NCI-H1092 (cell line): ENCODE data around the gene RFPL3.
"Not testable (repeated sequence)": the region's sequence is repeated elsewhere in the genome, so short reads cannot be mapped to it uniquely, and the experiment has no call there.

Experiments used
- DNase-seq: peaks from one replicate; lab custom pipeline; 2025; lab: John Stamatoyannopoulos, UW

RFPL3 gene

DNA sequence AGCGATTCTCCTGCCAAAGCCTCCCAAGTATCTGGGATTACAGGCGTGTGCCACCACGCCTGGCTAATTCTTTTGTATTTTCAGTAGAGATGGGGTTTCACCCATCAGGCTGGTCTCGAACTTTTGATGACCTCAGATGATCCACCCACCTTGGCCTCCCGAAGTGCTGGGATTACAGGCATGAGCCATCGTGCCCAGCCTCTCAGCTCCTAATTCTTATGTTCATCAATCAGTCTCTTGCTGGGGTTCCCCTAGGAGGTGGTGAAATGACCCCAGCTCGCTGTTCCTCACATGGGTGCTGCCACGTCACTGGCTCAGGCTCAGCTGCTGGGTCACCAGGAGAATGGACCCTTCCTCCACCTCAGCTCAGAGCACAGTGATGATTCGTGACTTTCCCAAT, at the start of gene RFPL3:
TSS of gene RFPL3 (plus strand) at position 301 of the 400 bp plus-strand sequence. CDS start 205 bp downstream, outside the sequence.
- DNase-seq: not testable (repeated sequence)

DNA sequence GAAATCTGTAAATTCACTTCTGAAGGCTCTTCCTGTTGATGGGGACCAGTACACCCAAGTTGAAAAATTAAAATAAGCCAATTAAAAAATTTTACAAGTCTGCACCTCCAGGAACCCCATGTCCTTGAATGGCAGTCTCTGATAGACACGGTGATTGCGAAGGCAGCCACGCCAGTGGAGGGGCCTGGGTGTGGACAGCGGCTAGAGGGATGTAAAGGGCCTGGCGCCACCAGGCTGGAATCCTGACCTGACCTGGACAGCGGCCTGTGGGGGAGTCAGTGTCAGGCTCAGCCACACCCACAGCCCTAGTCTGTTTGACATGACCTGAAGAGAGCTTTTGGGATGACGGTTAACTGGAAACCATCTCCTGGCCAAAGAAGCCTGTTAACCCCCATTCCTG, 49.5 kb upstream of the RFPL3 start:
- DNase-seq: no peak

DNA sequence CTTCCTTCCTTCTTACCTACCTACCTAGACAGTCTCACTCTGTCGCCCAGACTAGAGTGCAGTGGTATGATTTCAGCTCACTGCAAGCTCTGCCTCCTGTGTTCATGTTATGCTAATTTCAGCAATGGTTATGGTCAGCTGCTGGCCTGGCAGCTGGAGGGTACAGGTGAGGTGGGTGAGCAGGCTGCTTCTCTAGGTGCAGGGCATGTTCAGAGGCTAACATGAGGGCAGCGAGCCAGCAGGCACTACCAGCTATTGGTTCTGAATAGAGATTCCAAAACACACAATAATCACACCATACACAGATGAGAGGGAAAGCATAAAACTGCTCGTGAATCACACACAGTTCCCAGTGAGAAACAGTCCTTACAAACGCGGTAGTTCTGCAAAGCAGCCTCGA, 48.7 kb upstream of the RFPL3 start:
- no peak for DNase-seq

DNA sequence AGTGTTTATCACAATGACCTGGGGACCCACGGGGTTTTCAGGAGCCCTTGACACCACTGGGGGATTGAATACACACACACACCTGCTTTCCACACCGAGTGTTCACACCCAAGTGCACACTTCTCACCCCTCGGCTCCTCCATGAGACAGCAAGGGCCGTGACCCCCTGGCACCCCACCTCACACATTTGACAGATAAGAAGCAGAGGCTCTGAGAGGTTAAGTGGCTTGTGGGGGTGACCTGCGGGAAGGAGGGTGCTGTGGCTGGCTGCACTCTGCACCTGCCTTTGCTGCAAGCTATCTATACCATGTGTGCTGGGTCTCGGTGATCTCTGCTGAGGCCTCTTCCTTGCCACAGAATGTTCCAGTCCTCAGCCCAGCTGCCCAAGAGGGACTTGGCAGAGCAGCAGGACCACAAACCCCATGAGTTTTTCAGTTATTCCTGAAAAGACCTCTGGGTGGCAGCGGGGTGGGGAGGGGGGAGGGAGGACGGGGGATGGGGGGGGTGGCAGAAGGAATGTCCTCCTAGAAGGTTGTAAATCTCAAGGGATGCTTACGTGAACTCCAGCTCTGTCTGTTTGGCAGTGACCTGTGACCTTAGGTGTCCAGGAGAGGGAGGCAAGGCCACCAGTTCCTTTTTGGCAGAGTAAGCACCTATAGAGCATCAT, 47.9 kb upstream of the RFPL3 start:
- DNase-seq: no peak

DNA sequence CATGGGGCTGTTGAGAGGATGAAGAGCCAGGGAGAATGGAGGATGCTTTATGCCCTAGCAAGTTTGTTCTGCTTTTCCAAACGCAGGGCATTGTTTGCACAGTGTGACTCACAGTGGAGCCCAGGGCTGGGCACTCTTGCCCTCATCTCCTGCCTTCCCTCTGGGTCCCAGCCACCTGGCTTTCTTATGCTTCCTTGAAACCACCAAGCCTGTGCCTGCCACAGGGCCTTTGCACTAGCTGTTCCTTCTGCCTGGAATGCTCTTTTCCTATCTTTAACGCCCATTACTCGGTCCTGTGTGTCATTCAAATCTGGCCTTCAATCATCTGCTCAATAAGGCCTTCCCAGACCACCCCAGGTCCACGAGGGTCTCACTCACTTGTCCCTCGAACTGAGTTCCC, 46.9 kb upstream of the RFPL3 start:
- no peak for DNase-seq

DNA sequence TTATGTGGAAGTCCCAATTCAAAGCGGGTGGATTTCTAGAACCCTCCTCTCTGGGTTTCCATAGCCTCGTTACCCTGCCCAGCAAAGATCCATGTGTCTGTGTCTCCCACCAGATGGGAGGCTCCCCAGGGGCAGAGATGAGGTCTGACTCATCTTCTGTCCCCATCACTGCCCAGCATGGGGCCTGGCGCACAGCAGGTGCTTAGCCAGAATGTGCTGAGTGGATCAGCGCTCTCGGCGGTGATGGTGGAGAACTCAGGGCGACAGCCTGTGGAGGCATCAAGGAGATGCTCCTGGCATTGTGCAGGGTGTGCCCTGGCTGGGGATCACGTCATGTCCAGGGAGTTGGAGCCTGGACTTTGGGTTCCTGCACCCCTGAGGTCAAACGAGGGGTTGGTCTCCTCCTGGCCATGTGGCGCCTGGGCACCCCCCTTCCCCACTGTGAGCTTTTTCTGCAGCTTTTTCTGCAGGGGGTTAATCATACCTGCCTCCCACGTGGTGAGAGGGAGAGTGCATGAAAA, 46.1 kb upstream of the RFPL3 start:
- no peak for DNase-seq

DNA sequence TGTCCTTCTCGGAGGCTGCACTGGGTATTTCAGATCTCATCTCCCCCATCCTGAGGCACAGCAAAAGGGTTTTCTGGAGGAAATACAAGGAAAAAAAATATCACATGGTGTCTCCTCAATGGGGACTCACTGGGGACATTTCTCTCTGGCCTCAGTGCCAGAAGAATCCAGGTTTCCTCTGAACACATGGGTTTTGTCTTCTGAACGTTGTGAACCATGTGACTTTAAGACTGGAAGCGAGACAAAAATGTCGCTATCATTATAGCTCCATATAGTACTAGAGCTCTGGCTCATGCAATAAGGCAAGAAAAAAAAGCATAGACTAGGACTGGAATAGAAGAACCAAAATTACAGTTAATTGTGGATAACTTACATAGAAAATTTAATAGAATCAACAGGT, 44.9 kb upstream of the RFPL3 start:
- DNase-seq: no peak

DNA sequence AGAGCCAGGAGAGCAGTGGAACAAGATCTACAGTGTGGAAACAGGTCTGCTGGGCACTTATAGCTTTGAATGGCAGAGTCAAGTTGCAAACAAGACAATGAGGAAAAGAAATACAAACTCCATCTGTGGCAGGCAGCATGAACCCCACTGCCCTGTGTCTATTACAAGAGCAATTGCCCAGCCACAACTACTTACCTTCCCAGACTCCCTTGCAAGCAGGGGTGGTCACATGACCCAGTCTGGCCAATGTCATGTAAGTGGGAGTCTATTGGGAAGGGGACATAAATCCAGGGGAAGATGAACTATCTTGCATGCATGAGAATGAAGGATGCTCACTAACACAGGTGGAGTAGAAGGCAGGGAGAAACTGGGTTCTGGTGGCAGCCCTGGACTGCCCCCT, 44.1 kb upstream of the RFPL3 start:
- no peak for DNase-seq

DNA sequence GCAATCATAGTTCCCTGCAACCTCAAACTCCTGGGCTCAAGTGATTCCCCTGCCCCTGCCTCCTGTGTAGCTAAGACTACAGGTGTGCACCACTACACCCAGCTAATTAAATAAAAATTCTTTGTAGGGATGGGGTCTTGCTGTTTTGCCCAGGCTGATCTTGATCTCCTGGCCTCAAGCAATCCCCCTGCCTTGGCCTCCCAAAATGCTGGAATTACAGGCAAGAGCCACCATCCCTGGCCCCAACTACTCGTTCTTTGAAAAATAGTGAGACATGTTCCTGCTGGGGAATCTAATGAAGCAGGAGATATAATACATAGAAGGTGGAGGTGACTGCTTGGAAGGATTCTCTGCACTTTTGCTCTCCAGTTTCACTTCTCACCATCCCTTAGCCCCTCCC, 40.1 kb upstream of the RFPL3 start:
- DNase-seq: no peak

DNA sequence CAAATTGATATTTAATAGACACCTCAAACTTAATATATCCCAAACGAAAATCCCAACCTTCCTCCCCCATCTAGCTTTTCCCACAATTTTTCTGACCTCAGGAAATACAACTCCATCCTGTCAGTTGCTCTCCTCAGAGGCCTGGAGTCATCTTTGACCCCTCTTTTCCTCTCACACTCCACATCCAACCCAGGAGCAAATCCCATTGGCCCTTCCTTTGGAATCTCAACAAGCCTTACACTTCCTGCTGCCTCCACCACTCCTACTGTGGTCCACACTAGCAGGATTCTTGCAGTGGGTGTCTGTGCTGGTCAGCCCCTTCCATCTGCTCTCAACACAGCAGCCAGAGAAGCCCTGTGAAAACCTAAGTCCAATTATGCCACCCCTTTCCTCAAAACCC, 39.3 kb upstream of the RFPL3 start:
- no peak for DNase-seq

DNA sequence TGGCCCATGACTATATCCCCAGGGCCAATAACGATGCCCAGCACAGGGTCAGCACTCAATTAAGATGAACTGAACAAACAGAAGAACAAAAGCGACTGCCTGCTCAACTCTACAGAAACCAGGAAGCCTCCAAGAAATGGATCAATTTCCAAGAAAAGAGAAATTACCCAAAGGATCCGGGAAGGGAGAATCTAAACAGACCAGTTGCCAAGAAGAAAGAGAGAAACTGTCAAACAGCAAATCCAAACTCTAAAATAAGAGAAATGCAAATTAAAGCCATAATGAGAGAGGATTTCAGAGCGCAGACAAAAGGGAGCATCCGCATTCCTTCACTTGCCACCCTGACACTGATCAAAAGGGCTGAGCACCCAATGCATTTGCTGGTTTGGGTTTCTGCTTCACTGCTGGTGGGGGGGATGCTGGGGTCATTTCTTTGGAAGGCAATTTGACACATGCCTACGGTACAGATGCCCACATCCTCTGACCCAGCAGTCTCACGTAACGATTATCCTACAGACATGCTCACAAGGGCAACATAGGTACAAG, 37.7 kb upstream of the RFPL3 start:
- DNase-seq: no peak

DNA sequence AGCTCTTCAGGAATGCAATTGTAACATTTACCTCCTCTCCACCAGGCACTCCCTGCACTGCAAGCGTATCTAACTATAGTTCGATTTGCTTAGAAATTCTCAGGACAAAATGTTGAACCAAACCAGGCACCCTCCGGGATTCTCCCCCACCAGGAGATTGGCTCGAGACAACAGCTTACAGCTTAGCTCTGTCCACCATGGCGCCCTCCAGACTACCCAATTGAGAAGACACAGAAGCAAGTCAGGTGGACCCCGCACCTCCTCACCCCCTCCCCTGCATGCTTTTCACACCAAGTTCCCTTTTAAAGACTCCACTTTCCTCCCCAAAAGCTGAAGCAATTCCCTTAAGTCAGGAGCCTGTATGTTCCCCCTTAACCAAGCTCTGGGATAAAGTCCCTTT, 34.7 kb upstream of the RFPL3 start:
- DNase-seq: no peak

DNA sequence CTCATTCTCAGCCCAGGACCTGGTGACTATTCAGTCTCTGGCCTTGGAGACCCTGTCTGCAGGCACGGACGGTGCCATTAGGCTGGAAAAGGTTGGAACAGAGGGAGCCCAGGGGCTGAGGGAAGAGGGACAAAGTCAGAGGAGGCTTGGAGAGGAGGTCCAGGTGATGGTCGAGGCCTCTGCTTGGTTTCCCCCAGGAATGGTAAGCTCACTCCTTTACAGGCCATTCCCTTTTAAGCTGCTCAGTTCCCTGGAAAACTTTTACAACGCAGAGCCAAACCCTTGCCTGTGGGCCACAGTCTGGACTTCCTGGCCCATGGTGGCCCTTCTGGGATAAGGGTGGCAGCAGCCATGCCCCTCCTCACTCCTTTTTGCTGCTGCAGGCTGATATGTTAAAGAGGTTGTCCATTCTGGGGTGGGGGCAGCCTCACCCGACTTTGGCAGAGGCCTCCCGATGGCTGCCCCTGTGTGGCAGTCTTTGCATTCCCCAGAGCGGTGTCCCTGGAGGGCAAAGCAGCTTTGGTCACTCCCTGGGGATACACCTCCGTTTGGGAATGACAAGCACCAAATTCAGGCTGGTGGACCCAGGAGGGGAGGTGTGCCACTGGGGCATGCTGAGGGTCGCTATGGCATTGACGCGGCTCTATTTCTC, 34.0 kb upstream of the RFPL3 start:
- DNase-seq: no peak

DNA sequence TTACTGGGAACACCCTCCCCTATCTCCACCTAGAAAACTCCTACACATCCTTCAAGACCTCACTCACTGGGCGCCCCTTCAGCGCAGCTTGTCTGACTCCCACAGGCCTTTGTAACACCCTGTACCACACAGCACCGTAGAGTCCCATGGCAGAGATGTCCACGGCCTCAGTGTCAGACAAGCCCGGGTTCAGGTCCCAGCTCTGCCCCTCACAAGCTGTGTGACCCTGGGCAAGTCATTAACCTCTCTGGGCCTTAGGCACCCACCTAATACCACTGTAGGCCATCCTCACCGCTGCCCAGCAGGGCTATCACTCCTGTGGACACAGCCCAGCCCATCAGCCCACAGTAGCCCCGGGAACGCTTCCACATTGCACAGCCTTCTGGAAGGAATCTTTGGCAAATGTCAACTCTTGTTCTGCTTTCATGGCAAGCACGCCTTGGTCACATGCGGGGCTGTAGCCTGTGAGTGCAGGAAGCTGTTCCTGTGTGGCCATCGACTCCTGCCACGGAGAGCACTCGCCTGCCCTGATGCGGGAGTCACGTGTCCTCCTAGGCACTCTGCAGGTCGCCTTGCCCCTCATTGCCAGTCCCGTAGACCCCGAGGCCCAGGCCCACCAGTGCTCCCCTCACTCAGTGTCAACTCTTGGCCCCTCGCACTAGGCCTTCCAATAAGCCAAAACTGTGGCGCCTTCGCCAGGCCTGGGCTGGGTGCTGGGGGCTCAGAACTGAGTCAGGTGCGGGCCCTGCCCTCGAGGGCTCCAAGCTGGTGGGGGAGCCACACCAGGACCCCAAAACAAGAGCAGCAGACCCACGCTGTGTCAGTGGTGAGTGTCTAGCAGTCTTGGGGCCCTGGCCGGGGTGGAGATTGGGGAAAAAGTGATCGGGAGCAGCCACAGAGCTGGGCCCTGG, 32.9 kb upstream of the RFPL3 start:
- DNase-seq: no peak

DNA sequence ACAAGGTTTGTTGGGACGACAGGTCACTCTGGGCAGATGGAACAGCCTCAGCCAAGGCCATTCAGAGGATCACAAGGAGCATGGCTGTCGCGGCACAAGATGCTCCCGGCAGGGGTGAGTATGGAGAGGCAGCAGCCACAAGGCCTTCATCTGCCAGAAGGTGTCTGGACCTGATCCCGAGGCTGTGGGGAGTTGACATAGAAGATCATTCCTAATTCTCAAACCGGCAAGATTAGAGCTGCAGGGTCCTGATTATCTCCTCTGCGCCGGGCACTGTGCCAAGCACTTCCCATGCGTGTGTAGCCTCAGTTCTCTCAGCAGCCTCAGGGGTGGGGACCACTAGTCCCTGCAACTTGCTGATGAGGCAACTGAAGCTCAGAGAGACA, 32.3 kb upstream of the RFPL3 start:
- peak; percentile 3 for DNase-seq

DNA sequence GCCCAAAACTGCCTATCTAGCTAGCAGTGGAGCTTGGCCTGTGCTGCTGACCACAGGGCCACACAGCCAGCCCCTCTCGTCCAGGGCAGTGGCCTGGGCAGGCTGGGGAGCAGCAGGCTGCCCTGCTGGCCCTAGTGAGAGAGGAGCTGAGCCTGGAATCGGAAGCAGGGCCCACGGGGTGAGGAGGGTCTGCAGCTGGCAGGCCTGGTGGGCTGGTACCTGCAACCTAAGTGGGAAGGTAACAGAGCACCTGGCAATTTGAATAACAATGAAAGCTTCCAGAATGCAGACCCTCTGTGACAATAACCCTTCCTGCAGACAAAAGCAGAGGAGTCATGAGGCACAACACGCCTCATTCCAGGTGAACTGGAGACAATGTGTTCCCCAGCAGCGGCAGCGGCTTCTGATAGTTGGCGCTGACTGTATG, 31.8 kb upstream of the RFPL3 start:
- DNase-seq: no peak

DNA sequence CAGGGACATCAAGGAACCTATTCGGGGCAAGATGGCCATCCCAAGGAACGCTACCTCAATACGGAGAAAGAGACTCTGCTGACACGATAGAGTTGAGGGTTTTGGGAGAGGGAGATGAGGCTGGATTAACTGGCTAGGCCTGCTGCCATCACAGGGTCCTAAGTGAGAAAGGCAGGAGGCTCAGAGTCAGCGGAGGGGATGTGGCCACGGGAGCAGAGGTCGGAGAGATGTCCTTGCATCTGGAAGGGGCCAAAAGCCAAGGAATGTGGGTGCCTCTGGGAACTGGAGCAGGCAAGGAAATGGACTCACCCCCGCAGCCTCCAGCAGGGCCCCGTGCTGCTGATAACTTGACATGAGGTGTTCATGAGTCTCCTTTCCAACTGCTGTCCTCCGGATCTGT, 31.0 kb upstream of the RFPL3 start:
- DNase-seq: no peak

DNA sequence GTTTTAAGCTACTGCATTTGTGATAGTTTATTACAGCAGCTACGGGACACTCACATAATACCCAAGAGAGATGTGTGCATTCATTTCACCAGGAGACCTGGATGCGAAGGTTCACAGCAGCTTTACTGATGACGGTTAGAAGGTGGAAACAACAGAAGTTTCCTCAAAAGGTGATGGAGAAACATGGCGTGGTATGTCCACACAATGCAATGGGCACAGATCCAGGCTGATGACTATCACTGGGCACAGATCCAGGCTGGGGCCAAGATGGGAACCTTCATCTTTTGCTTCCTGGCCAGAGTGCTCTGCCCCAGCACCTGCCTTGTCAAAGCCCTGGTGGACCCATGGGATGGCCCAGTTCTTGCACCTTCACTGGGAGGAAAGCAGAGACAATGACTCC, 30.6 kb upstream of the RFPL3 start:
- no peak for DNase-seq

DNA sequence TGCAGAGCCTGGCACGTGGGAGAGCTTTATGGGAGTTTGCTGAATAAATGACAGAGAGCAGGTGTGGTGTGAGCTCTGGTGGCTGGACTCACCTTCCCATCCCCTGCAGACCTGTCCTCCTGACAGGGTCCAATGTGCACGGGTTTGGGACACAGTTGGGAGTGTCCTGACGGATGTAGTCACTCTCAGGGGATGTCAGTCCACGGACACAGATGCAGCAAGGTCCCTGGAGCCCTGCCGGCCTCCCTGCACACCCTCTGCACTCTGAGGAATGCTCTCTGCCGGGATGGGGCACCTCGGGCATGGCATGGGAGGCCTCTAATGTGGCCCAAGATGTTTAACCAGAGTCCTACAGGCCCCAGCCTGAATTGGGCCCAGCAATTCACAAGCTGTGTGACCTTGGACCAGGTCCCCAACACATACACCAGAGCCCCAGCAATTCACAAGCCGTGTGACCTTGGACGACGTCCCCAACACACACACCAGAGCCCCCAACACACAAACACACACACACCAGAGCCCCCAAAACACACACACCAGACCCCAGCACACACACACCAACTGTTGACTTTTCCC, 30.0 kb upstream of the RFPL3 start:
- no peak for DNase-seq

DNA sequence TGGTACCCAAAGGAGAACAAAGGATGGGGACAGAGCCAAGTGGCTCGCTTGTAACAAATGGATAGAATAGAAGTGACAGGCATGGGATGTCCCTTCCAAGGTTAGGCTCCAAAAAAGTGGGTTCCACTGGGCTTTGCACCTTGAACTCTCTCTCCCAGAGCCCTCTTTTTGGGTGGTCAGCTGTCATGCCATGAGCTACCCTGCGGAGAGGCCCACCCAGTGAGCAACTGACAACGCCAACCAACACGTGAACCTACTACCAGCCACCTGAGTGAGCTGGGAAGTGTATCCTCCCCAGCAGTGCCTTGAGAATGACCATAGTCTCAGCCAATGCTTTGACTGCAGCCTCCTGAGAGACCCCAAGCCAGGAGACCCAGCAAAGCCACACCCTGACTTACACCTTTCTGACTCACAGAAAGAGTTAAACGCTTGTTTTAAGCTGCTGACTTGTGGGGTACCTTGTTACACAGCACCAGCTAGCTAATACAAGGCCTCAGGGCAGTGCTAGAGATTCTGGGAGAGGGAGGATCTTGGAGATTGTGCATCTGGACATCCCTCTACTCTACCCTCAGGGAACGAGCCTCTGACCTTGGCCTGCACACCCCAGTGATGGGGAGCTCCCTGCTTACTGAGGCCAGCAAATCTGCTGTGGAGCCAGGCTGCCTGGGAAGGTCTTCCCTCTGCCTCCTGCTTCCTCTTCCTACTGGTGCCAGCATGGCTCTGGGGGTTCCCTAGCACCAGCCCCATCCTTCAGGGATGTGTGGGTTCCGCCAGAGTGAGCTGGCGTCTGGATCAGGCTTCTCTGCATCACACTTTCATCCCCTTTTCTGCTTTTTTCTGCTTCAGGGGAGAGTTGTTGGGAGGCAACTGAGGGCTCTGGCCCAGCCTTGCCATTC, 29.1 kb upstream of the RFPL3 start:
- no peak for DNase-seq

DNA sequence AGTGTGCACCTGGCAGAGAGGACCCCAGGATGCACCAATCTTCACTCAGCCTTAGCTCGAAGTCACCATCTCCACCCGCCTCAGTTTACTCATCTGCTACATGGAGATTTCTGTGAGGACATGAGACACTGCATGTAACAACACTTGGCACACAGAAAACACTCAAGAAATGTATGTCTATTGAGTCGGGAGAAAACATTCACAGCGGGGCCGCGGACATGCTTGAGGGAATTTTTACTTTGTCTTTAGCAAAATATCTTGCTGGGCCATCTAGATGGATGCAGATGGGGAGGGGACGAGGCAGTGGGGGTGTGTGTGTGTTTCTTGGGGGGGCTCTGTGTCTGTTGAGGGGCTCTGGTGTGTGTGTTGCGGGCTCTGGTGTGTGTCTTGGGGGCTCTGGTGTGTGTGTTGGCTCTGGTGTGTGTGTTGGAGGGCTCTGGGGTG, 28.4 kb upstream of the RFPL3 start:
- DNase-seq: no peak
